Neural cell (in vitro differentiated cells): ENCODE measurements around the gene MAGI1.

ENCODE experiments used
- CTCF ChIP-seq: fragments of 450-650 bp; IDR thresholded peaks from 2 replicates; pipeline ENCODE4 v1.5.1; 2014; ENCODE audit warnings: antibody characterized with exemption, mild to moderate bottlenecking, moderate library complexity; ENCODE audit not compliant: poor library complexity, severe bottlenecking
- EP300 ChIP-seq: fragments of 450-650 bp; conservative IDR thresholded peaks from 2 replicates; pipeline ENCODE4 v1.6.1; 2014; ENCODE audit warnings: antibody characterized with exemption, mild to moderate bottlenecking, moderate library complexity; ENCODE audit not compliant: poor library complexity, severe bottlenecking
- EZH2 ChIP-seq: fragments of 200-600, 300-800 bp; shearing (Covaris generic), sonication (generic); IDR thresholded peaks from 2 replicates; pipeline ENCODE4 v1.6.1; 2014; ENCODE audit warnings: antibody characterized with exemption, low read length, borderline replicate concordance, mild to moderate bottlenecking; ENCODE audit not compliant: insufficient read depth, poor library complexity, severe bottlenecking
- MXI1 ChIP-seq: fragments of 450-650 bp; conservative IDR thresholded peaks from 2 replicates; pipeline ENCODE4 v1.6.1; 2014; ENCODE audit warnings: antibody characterized with exemption, mild to moderate bottlenecking; ENCODE audit not compliant: poor library complexity, severe bottlenecking
- POLR2AphosphoS5 ChIP-seq: IDR thresholded peaks from 2 replicates; pipeline ENCODE4 v1.6.1; 2012
- REST ChIP-seq: IDR thresholded peaks from 2 replicates; pipeline ENCODE4 v1.6.1; 2012; ENCODE audit warnings: borderline replicate concordance
- SMC3 ChIP-seq: fragments of 450-650 bp; conservative IDR thresholded peaks from 2 replicates; pipeline ENCODE4 v1.6.1; 2014; ENCODE audit warnings: antibody characterized with exemption, mild to moderate bottlenecking, moderate library complexity; ENCODE audit not compliant: poor library complexity
- TAF1 ChIP-seq: IDR thresholded peaks from 2 replicates; pipeline ENCODE4 v1.6.1; 2012; ENCODE audit warnings: low read depth

GRCh38 chr3:65919826-65920225 lies 118.9 kb downstream of the MAGI1 start:
- TF ChIP-seq CTCF (no peak), POLR2AphosphoS5 (no peak), REST (no peak), TAF1 (no peak), EP300 (no peak), EZH2 (no peak), MXI1 (no peak), SMC3 (no peak)
